Endothelial cell of umbilical vein (primary cell): ENCODE measurements around the gene TNRC6C. TPM values are rescaled to one million over a fixed set of nuclear protein-coding genes. Genes with fewer than 3 reads are reported as not detected.

Experiments
- BruUV-seq: library from RNA; stranded (reverse); fragments of 400-500 nt; replicated peaks from 2 replicates; lab custom pipeline; 2021; lab: Mats Ljungman, UMichigan
- CTCF ChIA-PET: fragments of 300-600, 350-600 bp; sonication (Branson Sonifier 250); formaldehyde crosslinking; loops from one replicate; lab custom pipeline; 2021; ENCODE audit warnings: antibody characterized with exemption, inconsistent platforms; lab: Charles Lee
- POLR2A ChIA-PET: fragments of 300-600, 350-600 bp; sonication (Branson Sonifier 250); formaldehyde crosslinking; loops from one replicate; lab custom pipeline; 2021; ENCODE audit warnings: antibody characterized with exemption, inconsistent platforms; lab: Charles Lee
- DNase-seq: peaks from one replicate; pipeline ENCODE4 v3.0.0-alpha.2; 2011; ENCODE audit warnings: low read depth, low spot score
- FAIRE-seq: peaks from 2 replicates; lab custom pipeline; 2011; peaks lifted over from hg19 to GRCh38; lab: Jason Lieb, UNC
- H2AFZ ChIP-seq: 2 replicates; pipeline ENCODE4 v1.6.0; 2012; ENCODE audit warnings: low read depth, low read length, control low read depth, inconsistent platforms
- H3K27ac ChIP-seq: 2 replicates; pipeline ENCODE4 v1.5.1; 2011; ENCODE audit warnings: low read depth, mild to moderate bottlenecking, control low read depth, low read length, moderate library complexity; ENCODE audit not compliant: insufficient read depth
- H3K27me3 ChIP-seq, 2 experiments: 2 replicates each; pipeline versions ENCODE4 v1.6.0 to v1.6.1; 2011; ENCODE audit warnings: low read length in 2 of 2, mixed read lengths in 1 of 2; ENCODE audit not compliant: control insufficient read depth in 2 of 2, insufficient read depth in 2 of 2
- H3K36me3 ChIP-seq, 2 experiments: 2 replicates in 1 of 2; 3 replicates in 1 of 2; pipeline ENCODE4 v1.5.1; 2011; ENCODE audit warnings: low read length in 2 of 2, mild to moderate bottlenecking in 1 of 2, moderate library complexity in 1 of 2; ENCODE audit not compliant: control insufficient read depth in 2 of 2, insufficient read depth in 2 of 2; ENCODE audit errors: extremely low read depth in 1 of 2
- H3K4me1 ChIP-seq: 3 replicates; pipeline ENCODE4 v1.5.1; 2011; ENCODE audit warnings: mild to moderate bottlenecking, low read length; ENCODE audit not compliant: control insufficient read depth, insufficient read depth; ENCODE audit errors: extremely low read depth
- H3K4me2 ChIP-seq: 2 replicates; pipeline ENCODE4 v1.6.1; 2011; ENCODE audit warnings: low read length, control low read depth, mixed read lengths; ENCODE audit not compliant: insufficient read depth
- H3K4me3 ChIP-seq, 3 experiments: fragments of 200-600 bp in 1 of 3; sonication (generic), shearing (Covaris generic) in 1 of 3; replicated peaks in 1 of 3; 2 replicates each; pipeline ENCODE4 v1.5.1; 2011 to 2016; ENCODE audit warnings: control low read depth in 3 of 3, low read length in 3 of 3, mild to moderate bottlenecking in 2 of 3, inconsistent platforms in 1 of 3, low read depth in 1 of 3, moderate library complexity in 1 of 3; ENCODE audit not compliant: insufficient read depth in 1 of 3
- H3K79me2 ChIP-seq: 2 replicates; pipeline ENCODE4 v1.6.0; 2012; ENCODE audit warnings: low read length, inconsistent platforms; ENCODE audit not compliant: control insufficient read depth, insufficient read depth
- H3K9ac ChIP-seq: replicated peaks from 2 replicates; pipeline ENCODE3; 2011; ENCODE audit warnings: low read length, control low read depth; ENCODE audit not compliant: insufficient read depth; ENCODE audit errors: extremely low read depth
- H3K9me1 ChIP-seq: replicated peaks from 3 replicates; pipeline ENCODE4 v1.6.0; 2011; ENCODE audit warnings: mild to moderate bottlenecking, low read length; ENCODE audit not compliant: control insufficient read depth, insufficient read depth; ENCODE audit errors: extremely low read depth
- H3K9me3 ChIP-seq: replicated peaks from 2 replicates; pipeline ENCODE4 v1.5.1; 2012; ENCODE audit warnings: low read length, inconsistent platforms; ENCODE audit not compliant: control insufficient read depth, insufficient read depth
- H4K20me1 ChIP-seq: replicated peaks from 2 replicates; pipeline ENCODE3; 2011; ENCODE audit warnings: mild to moderate bottlenecking, low read length; ENCODE audit not compliant: control insufficient read depth, insufficient read depth; ENCODE audit errors: extremely low read depth
- EZH2 ChIP-seq: IDR thresholded peaks from 2 replicates; pipeline ENCODE4 v1.6.1; 2012; ENCODE audit warnings: borderline replicate concordance, low read depth, mild to moderate bottlenecking, moderate library complexity, low read length, inconsistent platforms; ENCODE audit not compliant: severe bottlenecking
- FOS ChIP-seq: IDR thresholded peaks from 2 replicates; pipeline ENCODE4 v1.6.1; 2011; ENCODE audit warnings: mild to moderate bottlenecking, low read length, moderate library complexity, borderline replicate concordance; ENCODE audit not compliant: insufficient read depth
- GATA2 ChIP-seq: IDR thresholded peaks from 2 replicates; pipeline ENCODE4 v1.7.0; 2011; ENCODE audit warnings: low read depth, mild to moderate bottlenecking, moderate library complexity, mixed read lengths, low read length; ENCODE audit not compliant: insufficient read length, insufficient read depth
- JUN ChIP-seq: IDR thresholded peaks from 2 replicates; pipeline ENCODE4 v1.6.1; 2011; ENCODE audit warnings: borderline replicate concordance, low read depth; ENCODE audit not compliant: insufficient read length, insufficient read depth
- MYC ChIP-seq: IDR thresholded peaks from one replicate; pipeline ENCODE4 v1.6.1; 2011; ENCODE audit warnings: mild to moderate bottlenecking, low read depth, low read length
- POLR2A ChIP-seq: IDR thresholded peaks from 2 replicates; pipeline ENCODE4 v1.6.1; 2012; ENCODE audit warnings: low read depth, mild to moderate bottlenecking, control low read depth, low read length
- POLR2AphosphoS5 ChIP-seq: IDR thresholded peaks from 2 replicates; pipeline ENCODE4 v1.6.1; 2012; ENCODE audit warnings: low read depth, mild to moderate bottlenecking, control low read depth, low read length, moderate library complexity; ENCODE audit not compliant: insufficient read depth
- dilution Hi-C: fragments of 300-500 bp; cut with MboI; formaldehyde crosslinking; loops from one replicate; pipeline ENCODE4 v1.15.0; 2019; ENCODE audit warnings: low sequenced_read_pairs; ENCODE audit not compliant: extremely low pct_ligation_motif_present
- intact Hi-C: fragments of 100-400 bp; cut with micrococcal nuclease; formaldehyde crosslinking; loops from one replicate; pipeline ENCODE4 v1.10.0; 2022
- polyA plus RNA-seq, 4 experiments: library from polyadenylated mRNA; depleted of rRNA in 3 of 4; stranded (reverse) in 3 of 4; unstranded in 1 of 4; fragments of >200 nt; gene quantifications; 2 replicates each; pipeline versions ENCODE4 v1.2.1 to v1.2.3, GENCODE V29; 2011 to 2012; ENCODE audit warnings: missing spikeins in 1 of 4
- total RNA-seq: library from RNA; stranded (reverse); gene quantifications from 2 replicates; pipeline ENCODE4 v1.2.3, GENCODE V29; 2021
- TF ChIP-seq, protein P1 (sequence below), 2 donors: IDR thresholded peaks; 1 replicate in 1 of 2; 2 replicates in 1 of 2; pipeline ENCODE4 v1.5.1; 2011; ENCODE audit warnings: low read length in 2 of 2, mild to moderate bottlenecking in 2 of 2, moderate library complexity in 2 of 2, control low read depth in 1 of 2, inconsistent platforms in 1 of 2, low read depth in 1 of 2; ENCODE audit not compliant: insufficient read depth in 1 of 2; ENCODE audit errors: extremely low read depth in 1 of 2
- TF ChIP-seq, protein P2 (sequence below): IDR thresholded peaks from 2 replicates; pipeline ENCODE4 v1.6.1; 2011; ENCODE audit not compliant: insufficient read depth, insufficient read length

The TNRC6C gene
- total and polyA plus RNA-seq, 2 donors (not counting 3 experiments of a cell fraction or from before 2014, with no cell fraction given) = 2.1 to 17.5 TPM

DNA sequence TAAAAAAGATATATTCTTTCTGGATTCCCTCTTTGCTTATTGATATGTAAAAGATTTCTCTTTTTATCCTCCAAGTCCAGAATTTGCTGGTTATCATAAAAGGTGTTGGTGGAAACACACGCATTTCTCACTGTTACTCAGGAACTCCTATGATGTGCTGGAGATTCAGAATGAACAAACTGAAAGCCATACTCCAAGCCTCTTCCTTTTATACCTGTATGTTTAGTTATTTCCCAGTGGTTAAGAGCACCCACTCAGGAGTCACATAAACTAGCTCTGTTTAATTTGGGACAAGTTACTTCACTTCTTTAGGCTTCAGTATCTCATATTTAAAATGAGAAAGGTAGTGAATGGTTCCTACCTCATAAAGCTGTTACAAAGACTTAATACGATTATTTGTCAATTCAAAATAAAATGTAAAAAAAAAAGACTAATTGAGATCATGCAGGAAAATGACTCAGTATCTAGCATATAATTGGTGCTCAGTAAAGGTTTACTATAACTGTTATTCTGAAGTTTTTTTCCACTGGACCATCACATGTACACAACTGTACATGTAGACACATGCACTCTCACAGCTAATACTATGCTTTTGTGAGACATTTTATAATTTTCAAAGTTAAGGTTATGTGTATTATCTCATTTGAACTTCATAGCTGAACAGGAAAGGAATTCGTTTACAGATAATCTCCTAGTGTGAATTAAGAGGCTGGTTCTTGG, 47.1 kb downstream of the TNRC6C start:
- dilution Hi-C loops = no loop called here
- Histone ChIP-seq H3K4me3 (no peak overlapping the region), H3K9ac (no peak overlapping the region), H3K36me3 (no peaks in the 10 kb centered on the region), H3K4me1 (peaks cover 30% of the 10 kb centered on the region), H4K20me1 (no peaks in the 10 kb centered on the region), H3K79me2 (no peaks in the 10 kb centered on the region), H3K9me1 (no peaks in the 10 kb centered on the region), H3K4me2 (no peak overlapping the region), H2AFZ (no peak overlapping the region), H3K27me3 (no peaks in the 10 kb centered on the region), H3K27ac (no peak overlapping the region), H3K9me3 (no peaks in the 10 kb centered on the region)
- TF ChIP-seq MYC = no peak
- no peak for TF ChIP-seq POLR2A
- TF ChIP-seq FOS = no peak
- TF ChIP-seq, protein P1, sequence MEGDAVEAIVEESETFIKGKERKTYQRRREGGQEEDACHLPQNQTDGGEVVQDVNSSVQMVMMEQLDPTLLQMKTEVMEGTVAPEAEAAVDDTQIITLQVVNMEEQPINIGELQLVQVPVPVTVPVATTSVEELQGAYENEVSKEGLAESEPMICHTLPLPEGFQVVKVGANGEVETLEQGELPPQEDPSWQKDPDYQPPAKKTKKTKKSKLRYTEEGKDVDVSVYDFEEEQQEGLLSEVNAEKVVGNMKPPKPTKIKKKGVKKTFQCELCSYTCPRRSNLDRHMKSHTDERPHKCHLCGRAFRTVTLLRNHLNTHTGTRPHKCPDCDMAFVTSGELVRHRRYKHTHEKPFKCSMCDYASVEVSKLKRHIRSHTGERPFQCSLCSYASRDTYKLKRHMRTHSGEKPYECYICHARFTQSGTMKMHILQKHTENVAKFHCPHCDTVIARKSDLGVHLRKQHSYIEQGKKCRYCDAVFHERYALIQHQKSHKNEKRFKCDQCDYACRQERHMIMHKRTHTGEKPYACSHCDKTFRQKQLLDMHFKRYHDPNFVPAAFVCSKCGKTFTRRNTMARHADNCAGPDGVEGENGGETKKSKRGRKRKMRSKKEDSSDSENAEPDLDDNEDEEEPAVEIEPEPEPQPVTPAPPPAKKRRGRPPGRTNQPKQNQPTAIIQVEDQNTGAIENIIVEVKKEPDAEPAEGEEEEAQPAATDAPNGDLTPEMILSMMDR (IDR thresholded peaks at IDR 0.05; ENCODE audit: extremely low read depth in 1 of 2, insufficient read depth in 1 of 2, low read depth in 1 of 2, low read length in 2 of 2) = no peak
- TF ChIP-seq POLR2AphosphoS5 = no peak
- TF ChIP-seq GATA2 = no peak
- TF ChIP-seq EZH2 = no peak
- TF ChIP-seq, protein P2, sequence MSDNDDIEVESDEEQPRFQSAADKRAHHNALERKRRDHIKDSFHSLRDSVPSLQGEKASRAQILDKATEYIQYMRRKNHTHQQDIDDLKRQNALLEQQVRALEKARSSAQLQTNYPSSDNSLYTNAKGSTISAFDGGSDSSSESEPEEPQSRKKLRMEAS = no peak
- no peak for TF ChIP-seq JUN
- intact Hi-C loops = no loop called here
- FAIRE-seq (peak; percentile 35), DNase-seq (no peak)
- ChIA-PET CTCF (interaction anchor here (0.8 to 5.9 kb wide), 5 partner anchors 8 to 113 kb away, joined by 3 to 41 read pairs (median 4); no protein-coding TSS in a partner anchor), POLR2A (interaction anchor here (0.9 kb wide), 1 partner anchor 47 kb away, joined by 4 read pairs; the partner anchor contains the start of gene TNRC6C)
- no TSS peak for BruUV-seq
